ENCODE results near the gene AVL9. TPM values are rescaled to one million over a fixed set of nuclear protein-coding genes. Genes with fewer than 3 reads are reported as not detected.

The AVL9 gene
- total and polyA plus RNA-seq, 5 donors, result 6.1 to 19.5 (median 15.5) TPM

DNA sequence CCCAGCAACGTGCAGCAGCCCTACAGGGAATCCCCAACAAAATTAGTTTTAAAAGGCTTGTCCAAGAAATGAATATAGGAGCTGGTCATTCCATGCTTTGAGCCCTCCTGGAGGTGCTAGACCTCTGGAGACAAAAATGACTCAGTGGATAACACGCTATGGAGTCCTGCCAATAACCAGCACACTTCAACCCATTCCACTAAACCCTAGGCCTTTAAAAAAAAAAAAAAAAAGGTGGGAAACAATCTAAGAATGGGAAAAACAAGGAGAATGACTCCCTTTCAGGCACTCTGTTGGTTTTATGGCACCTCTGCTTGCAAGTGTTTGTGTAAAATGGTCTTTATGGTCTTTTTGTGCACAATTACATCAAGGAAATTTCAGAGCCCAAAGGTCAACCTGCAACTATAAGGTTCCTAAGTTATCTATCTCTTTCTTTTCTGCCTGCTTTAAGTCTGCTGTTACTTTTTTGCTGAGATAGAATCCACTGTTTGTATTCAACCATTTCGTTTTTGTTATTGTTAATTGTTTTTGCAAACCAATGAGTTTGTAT, 21.3 kb downstream of the AVL9 start:
- Histone ChIP-seq H3K27me3 (ENCODE audit: control insufficient read depth, insufficient read depth) (no peaks in the 10 kb centered on the region), H3K4me3 (ENCODE audit: low read length) (no peak overlapping the region), H3K27ac (ENCODE audit: low read length) (no peak overlapping the region), H3K9me3 (ENCODE audit: control insufficient read depth, low read length) (no peaks in the 10 kb centered on the region), H3K4me1 (ENCODE audit: control insufficient read depth, insufficient read depth, low read length) (peaks cover 4% of the 10 kb centered on the region)
- 85% methylated on average over 3 of the region's 3 CpGs for WGBS
- peak; percentile 45 to 52 for ATAC-seq
- intact Hi-C loops (cut with DNase I), result no loop called here
- DNase-seq, result no peak

- no peaks in the 10 kb centered on the region for H3K9me3 ChIP-seq (ENCODE audit: control insufficient read depth, low read length)
- H3K4me1 ChIP-seq (ENCODE audit: control insufficient read depth, insufficient read depth, low read length), result no peaks in the 10 kb centered on the region
- H3K27ac ChIP-seq (ENCODE audit: low read length), result no peak overlapping the region
- no peak for DNase-seq
- intact Hi-C loops (cut with DNase I), result no loop called here
- WGBS, result 84% methylated on average over 2 of the region's 2 CpGs
- H3K4me3 ChIP-seq (ENCODE audit: low read length), result no peak overlapping the region
- H3K27me3 ChIP-seq (ENCODE audit: control insufficient read depth, insufficient read depth), result no peaks in the 10 kb centered on the region
- no peak for ATAC-seq
Observed at GRCh38 chr7:32518534-32519140, 23.3 kb downstream of the AVL9 start.

- 98% methylated on average over 2 of the region's 2 CpGs for WGBS
- DNase-seq, result no peak
- H3K27ac ChIP-seq (ENCODE audit: low read length), result no peak overlapping the region
- H3K9me3 ChIP-seq (ENCODE audit: control insufficient read depth, low read length), result no peaks in the 10 kb centered on the region
- no peak overlapping the region for H3K4me3 ChIP-seq (ENCODE audit: low read length)
- H3K27me3 ChIP-seq (ENCODE audit: control insufficient read depth, insufficient read depth), result no peaks in the 10 kb centered on the region
- no peaks in the 10 kb centered on the region for H3K4me1 ChIP-seq (ENCODE audit: control insufficient read depth, insufficient read depth, low read length)
- intact Hi-C loops (cut with DNase I), result no loop called here
- ATAC-seq, result no peak
Observed at GRCh38 chr7:32519763-32520162, 24.5 kb downstream of the AVL9 start.

GRCh38 chr7:32522746-32523530, 27.6 kb downstream of the AVL9 start:
- Histone ChIP-seq H3K27me3 (ENCODE audit: control insufficient read depth, insufficient read depth) (no peaks in the 10 kb centered on the region), H3K4me1 (ENCODE audit: control insufficient read depth, insufficient read depth, low read length) (no peaks in the 10 kb centered on the region), H3K27ac (ENCODE audit: low read length) (no peak overlapping the region), H3K4me3 (ENCODE audit: low read length) (no peak overlapping the region), H3K9me3 (ENCODE audit: control insufficient read depth, low read length) (no peaks in the 10 kb centered on the region)
- DNase-seq (no peak), ATAC-seq (no peak)
- intact Hi-C loops (cut with DNase I), result no loop called here
- WGBS, result 97% methylated on average over 6 of the region's 6 CpGs

- ATAC-seq (no peak), DNase-seq (no peak)
- H3K4me1 ChIP-seq (ENCODE audit: control insufficient read depth, insufficient read depth, low read length), result no peaks in the 10 kb centered on the region
- H3K4me3 ChIP-seq (ENCODE audit: low read length), result no peak overlapping the region
- no peak overlapping the region for H3K27ac ChIP-seq (ENCODE audit: low read length)
- no peaks in the 10 kb centered on the region for H3K9me3 ChIP-seq (ENCODE audit: control insufficient read depth, low read length)
- intact Hi-C loops (cut with DNase I), result no loop called here
- no peaks in the 10 kb centered on the region for H3K27me3 ChIP-seq (ENCODE audit: control insufficient read depth, insufficient read depth)
Observed at GRCh38 chr7:32524631-32525030, 29.3 kb downstream of the AVL9 start.

GRCh38 chr7:32525839-32526238, 30.6 kb downstream of the AVL9 start:
- no peaks in the 10 kb centered on the region for H3K27me3 ChIP-seq (ENCODE audit: control insufficient read depth, insufficient read depth)
- WGBS, result 76% methylated on average over 4 of the region's 4 CpGs
- ATAC-seq (no peak), DNase-seq (no peak)
- no peaks in the 10 kb centered on the region for H3K4me1 ChIP-seq (ENCODE audit: control insufficient read depth, insufficient read depth, low read length)
- H3K4me3 ChIP-seq (ENCODE audit: low read length), result no peak overlapping the region
- H3K27ac ChIP-seq (ENCODE audit: low read length), result no peak overlapping the region
- no peaks in the 10 kb centered on the region for H3K9me3 ChIP-seq (ENCODE audit: control insufficient read depth, low read length)
- intact Hi-C loops (cut with DNase I), result no loop called here

DNA sequence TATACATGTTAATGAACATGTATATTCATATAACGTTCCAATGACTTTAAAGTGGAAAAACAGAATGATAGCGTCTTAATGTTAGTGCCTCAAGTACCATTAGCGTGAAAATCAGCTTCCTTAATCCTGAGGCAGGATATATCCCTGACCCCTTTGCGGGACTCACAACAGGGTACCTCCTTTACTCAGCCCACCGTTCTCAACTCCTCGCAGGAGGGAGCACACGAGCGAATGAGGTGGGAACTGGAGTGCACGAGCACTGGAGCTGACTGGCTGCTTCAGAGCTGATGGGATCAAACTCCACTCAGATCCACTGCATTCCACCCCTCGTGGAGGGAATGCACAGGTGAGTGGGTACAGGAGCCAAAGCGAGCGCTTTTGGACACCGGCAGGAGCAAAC, 36.1 kb downstream of the AVL9 start:
- ATAC-seq (no peak), DNase-seq (no peak)
- Histone ChIP-seq H3K4me3 (ENCODE audit: low read length) (no peak overlapping the region), H3K4me1 (ENCODE audit: control insufficient read depth, insufficient read depth, low read length) (no peaks in the 10 kb centered on the region), H3K27ac (ENCODE audit: low read length) (no peak overlapping the region), H3K9me3 (ENCODE audit: control insufficient read depth, low read length) (no peaks in the 10 kb centered on the region), H3K27me3 (ENCODE audit: control insufficient read depth, insufficient read depth) (no peaks in the 10 kb centered on the region)
- intact Hi-C loops (cut with DNase I), result no loop called here
- WGBS, result 95% methylated on average over 13 of the region's 13 CpGs

DNA sequence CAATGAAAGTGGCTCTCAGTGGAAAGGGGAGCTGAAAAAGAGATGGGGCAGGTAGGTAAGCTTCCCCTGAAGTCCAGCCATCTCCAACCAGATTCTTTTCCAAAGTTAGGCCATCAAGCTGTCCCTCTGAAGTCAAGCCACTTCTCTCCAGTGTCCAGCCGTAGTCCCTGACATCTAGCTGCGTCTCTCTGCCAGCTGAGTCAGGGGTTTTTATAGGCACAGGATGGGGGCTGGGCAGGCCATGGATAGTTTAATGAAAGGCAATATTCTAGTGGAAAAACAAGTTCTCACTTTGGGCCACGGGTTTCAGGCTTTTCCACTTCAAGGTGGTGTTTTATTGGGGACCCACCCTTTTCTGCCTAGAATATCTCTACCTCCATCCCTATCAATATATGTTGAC, 36.8 kb downstream of the AVL9 start:
- Histone ChIP-seq H3K4me3 (ENCODE audit: low read length) (no peak overlapping the region), H3K9me3 (ENCODE audit: control insufficient read depth, low read length) (no peaks in the 10 kb centered on the region), H3K27me3 (ENCODE audit: control insufficient read depth, insufficient read depth) (no peaks in the 10 kb centered on the region), H3K4me1 (ENCODE audit: control insufficient read depth, insufficient read depth, low read length) (no peaks in the 10 kb centered on the region), H3K27ac (ENCODE audit: low read length) (no peak overlapping the region)
- DNase-seq (no peak), ATAC-seq (no peak)
- WGBS, result 76% methylated on average over 3 of the region's 3 CpGs
- intact Hi-C loops (cut with DNase I), result no loop called here

- WGBS, result 92% methylated on average over 5 of the region's 5 CpGs
- no peak overlapping the region for H3K27ac ChIP-seq (ENCODE audit: low read length)
- DNase-seq, result no peak
- H3K9me3 ChIP-seq (ENCODE audit: control insufficient read depth, low read length), result no peaks in the 10 kb centered on the region
- no peak for ATAC-seq
- H3K4me1 ChIP-seq (ENCODE audit: control insufficient read depth, insufficient read depth, low read length), result no peaks in the 10 kb centered on the region
- no peaks in the 10 kb centered on the region for H3K27me3 ChIP-seq (ENCODE audit: control insufficient read depth, insufficient read depth)
- H3K4me3 ChIP-seq (ENCODE audit: low read length), result no peak overlapping the region
- intact Hi-C loops (cut with DNase I), result no loop called here
Observed at GRCh38 chr7:32532716-32533115, 37.4 kb downstream of the AVL9 start.

DNA sequence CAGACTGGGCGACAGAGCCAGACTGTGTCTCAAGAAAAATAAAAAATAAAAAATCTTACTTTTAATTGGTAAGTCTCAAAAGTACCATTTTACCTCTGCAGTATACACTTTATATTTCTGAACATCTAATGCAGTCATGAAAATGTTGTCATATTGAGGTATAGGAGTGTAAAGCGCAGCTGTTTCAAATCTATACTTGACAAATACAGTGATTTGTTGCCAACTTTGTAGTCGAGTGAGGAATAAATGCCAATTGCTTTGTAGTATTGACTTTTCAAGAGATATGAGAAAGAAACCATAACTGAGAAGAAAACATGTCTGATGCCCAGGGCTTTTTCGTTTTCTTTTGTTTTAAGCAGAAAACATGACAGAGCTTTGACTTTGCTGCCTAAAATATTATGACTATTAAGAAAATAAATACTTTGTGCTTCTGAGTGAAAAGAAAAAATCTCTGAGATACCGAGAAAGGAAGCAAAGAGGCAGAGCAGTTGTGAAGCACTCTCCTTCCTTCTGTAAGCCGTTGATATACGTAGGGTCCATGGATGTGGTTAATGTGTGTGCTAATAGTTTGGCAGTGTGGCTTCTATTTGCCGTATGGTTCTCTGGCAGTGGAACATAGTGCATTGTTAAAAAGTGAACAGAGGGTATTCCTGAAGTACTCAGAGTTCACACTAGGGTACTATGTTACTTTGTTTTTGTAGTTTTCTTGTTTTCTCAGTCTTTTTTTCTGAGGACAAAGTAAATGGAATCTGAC, 38.2 kb downstream of the AVL9 start:
- Histone ChIP-seq H3K4me1 (ENCODE audit: control insufficient read depth, insufficient read depth, low read length) (no peaks in the 10 kb centered on the region), H3K4me3 (ENCODE audit: low read length) (no peak overlapping the region), H3K9me3 (ENCODE audit: control insufficient read depth, low read length) (no peaks in the 10 kb centered on the region), H3K27me3 (ENCODE audit: control insufficient read depth, insufficient read depth) (no peaks in the 10 kb centered on the region), H3K27ac (ENCODE audit: low read length) (no peak overlapping the region)
- no peak for DNase-seq
- ATAC-seq, result no peak
- intact Hi-C loops (cut with DNase I), result no loop called here
- WGBS, result 66% methylated on average over 8 of the region's 8 CpGs

DNA sequence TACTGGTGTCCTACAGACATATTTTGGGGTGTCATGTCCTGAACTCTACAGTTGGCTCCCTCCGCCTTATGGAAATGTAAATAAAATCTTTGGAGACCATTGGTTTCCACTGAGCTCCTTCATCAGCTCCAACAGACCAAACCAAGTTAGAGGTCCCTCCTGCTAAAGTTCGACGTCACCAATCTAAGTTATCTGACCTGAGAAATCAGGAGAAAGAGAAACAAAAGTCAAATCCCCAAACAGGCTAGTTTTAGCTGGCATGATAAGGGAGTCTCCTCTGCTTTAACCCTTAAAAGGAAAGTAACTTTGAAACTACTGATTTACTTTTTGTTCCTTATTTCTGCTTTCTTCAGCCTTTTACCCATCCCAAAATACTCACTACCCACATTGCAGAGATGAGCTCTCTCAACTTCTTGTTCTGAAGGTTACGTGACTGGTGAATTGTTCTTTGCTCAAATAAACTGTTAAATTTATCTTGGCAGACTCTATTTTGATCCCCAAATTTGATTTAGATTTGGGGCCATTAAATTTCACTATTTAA, 39.9 kb downstream of the AVL9 start:
- no peaks in the 10 kb centered on the region for H3K27me3 ChIP-seq (ENCODE audit: control insufficient read depth, insufficient read depth)
- no peaks in the 10 kb centered on the region for H3K4me1 ChIP-seq (ENCODE audit: control insufficient read depth, insufficient read depth, low read length)
- no peaks in the 10 kb centered on the region for H3K9me3 ChIP-seq (ENCODE audit: control insufficient read depth, low read length)
- H3K4me3 ChIP-seq (ENCODE audit: low read length), result no peak overlapping the region
- H3K27ac ChIP-seq (ENCODE audit: low read length), result no peak overlapping the region
- ATAC-seq, result no peak
- no peak for DNase-seq
- intact Hi-C loops (cut with DNase I), result no loop called here
- WGBS, result 65% methylated on average over 4 of the region's 4 CpGs
